AG09319 (cell line): Measurements from ENCODE around the gene SUMF1.

ENCODE experiments used
- DNase-seq: peaks from one replicate; pipeline ENCODE4 v3.0.0-alpha.2; 2010; ENCODE audit warnings: low read depth; ENCODE audit errors: extremely low read depth
- TF ChIP-seq, protein P1 (sequence below): IDR thresholded peaks from 2 replicates; pipeline ENCODE4 v1.5.1; 2011; ENCODE audit warnings: low read depth, mild to moderate bottlenecking, inconsistent platforms, low read length, moderate library complexity

Gene SUMF1

DNA sequence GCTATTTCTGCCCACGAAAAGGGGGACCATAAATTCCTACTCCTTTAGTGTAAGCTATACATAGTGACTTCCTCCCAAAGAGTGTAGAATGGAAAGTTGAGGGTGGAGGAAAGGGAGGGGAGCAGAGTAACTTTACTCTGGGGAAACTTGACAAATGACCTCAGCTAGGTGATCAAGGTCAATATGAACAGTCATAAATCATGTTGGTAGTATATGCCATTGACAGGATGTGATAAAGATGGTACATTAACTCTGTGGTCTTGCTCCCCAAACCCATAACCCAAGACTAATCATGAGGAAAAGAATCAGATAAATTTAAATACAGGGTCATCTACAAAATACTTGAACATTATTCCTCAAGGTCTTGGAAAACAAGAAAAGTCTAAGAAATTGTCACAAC, 145.3 kb downstream of the SUMF1 start:
- TF ChIP-seq, protein P1, sequence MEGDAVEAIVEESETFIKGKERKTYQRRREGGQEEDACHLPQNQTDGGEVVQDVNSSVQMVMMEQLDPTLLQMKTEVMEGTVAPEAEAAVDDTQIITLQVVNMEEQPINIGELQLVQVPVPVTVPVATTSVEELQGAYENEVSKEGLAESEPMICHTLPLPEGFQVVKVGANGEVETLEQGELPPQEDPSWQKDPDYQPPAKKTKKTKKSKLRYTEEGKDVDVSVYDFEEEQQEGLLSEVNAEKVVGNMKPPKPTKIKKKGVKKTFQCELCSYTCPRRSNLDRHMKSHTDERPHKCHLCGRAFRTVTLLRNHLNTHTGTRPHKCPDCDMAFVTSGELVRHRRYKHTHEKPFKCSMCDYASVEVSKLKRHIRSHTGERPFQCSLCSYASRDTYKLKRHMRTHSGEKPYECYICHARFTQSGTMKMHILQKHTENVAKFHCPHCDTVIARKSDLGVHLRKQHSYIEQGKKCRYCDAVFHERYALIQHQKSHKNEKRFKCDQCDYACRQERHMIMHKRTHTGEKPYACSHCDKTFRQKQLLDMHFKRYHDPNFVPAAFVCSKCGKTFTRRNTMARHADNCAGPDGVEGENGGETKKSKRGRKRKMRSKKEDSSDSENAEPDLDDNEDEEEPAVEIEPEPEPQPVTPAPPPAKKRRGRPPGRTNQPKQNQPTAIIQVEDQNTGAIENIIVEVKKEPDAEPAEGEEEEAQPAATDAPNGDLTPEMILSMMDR, result no peak
- no peak for DNase-seq

DNA sequence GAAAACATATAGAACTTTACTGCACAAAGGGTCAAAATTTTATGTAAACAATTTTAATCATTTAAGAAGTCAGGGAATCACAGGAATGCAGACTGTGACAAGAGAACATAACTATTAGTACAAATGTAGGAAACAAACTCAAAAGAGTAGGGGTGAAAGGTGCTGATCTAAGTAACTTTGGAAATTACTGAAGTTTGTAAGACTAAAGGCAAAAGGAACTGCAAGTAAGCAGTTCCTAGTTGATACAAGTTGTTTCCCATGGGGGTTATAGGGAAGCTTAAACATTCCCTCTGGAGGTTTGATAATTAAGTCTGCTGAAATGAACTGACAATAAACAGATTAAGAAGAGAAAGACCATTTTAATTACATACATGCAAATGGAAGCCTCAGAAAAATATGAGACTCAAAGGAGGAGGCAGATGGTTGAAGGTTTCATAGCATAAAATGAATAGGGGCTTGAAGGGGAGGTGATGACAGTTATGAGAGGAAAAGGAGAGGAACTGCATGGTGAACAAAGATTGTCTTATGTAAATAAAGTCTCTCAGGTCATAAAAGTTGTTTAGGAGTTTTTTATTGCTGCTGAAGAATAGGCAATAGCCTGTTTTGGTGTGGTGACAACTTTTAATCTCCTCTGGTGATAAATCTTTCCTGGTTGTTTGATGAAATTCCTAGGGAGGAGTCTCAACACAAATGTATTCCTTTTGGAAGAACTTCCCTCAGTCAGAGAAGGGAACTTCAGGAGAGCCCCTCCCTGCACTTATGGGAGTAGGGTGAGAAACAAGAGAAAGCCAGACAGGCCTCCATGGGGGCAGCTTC, 146.8 kb downstream of the SUMF1 start:
- DNase-seq, result no peak
- TF ChIP-seq, protein P1, result no peak

DNA sequence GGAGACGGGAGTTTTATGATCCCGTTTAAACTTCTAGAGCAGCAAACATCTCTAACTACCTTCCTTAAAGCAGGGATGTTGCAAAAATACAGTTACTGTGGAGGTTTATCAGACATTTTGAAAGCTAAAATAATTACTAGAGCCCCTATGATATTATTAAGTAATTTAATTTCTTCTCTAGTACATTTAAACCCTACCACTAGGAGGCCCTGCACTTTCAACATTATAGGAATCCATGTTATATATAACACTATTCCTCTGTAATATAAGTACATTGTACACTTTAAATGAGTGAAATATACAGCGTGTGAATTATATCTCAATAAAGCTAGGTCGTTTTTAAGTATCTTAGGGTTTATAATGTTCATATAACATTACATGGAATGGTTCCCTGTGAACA, 152.4 kb downstream of the SUMF1 start:
- no peak for DNase-seq
- TF ChIP-seq, protein P1, result peak; percentile 19

DNA sequence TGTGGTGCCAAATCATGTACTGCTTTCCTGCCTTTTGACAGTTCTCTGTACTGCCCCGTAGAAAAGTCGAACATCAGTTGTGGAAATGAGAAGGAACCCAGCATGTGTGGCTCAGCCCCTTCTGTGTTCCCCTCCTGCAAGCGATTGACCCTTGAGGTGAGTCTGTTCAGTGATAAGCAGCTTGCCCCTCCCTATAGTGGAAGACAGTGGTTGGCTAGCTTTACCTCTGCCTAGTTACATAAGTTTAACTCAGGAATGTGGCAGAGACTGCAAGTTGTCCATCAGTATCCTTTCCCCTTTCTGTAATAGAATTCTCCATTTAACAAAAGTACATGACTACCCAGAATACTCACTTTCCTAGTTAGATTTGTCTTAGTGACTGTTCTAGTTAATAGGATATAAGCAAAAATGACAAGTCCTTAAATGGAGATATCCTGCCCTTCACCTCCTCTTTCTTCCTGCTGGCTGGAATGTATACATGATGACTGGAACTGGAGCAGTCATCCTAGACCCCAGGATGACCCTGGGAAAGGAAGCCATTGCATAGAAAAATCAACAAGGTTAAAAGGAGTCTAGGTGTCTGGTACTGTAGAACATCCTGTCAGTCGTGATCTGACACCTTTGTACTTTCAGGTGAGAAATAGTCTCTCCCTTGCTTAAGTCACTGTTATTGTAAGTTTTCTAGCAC, 153.3 kb downstream of the SUMF1 start:
- TF ChIP-seq, protein P1, result no peak
- DNase-seq, result no peak

DNA sequence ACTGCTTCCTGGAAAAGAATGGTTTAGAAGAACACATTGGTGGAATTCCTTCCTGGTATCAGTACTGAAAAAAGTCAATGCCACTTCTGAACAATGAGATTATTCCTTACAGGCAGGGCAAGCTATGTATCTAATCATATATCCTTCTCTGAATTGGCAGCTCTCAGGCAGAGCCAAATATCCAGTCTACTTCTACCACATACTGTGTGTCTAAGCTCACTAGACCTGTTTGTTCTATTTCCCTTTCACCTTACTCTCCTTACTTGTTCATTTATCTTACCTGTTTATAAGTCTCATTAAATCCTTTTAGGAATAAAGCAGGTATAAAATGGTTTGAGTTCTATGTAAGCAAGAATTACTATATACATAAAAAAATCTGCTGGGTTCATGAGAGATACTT, 155.6 kb downstream of the SUMF1 start:
- TF ChIP-seq, protein P1, result no peak
- no peak for DNase-seq
